ENCODE data around the gene BCL6.
"Not testable (repeated sequence)": the region's sequence is repeated elsewhere in the genome, so short reads cannot be mapped to it uniquely, and the experiment has no call there.

Gene BCL6

DNA sequence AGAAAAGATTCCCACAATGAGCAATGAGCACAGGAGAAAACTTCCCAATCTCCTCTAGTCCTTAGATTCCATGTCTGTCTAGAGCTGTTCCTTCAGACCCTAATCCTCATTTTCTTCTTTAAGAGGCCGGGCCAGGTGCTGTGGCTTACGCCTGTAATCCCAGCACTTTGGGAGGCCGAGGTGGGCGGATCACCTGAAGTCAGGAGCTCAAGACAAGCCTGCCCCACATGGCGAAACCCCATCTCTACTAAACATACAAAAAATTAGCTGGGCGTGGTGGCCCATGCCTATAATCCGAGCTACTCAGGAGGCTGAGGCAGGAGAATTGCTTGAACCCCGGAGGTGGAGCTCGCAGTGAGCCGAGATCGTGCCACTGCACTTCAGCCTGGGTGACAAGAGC lies 63.5 kb downstream of the BCL6 start:
- not testable (repeated sequence) for H3K9ac ChIP-seq (ENCODE audit: low read depth, low read length); H3K4me1 ChIP-seq (ENCODE audit: control insufficient read depth, insufficient read depth, low read length); H3K36me3 ChIP-seq (ENCODE audit: insufficient read depth, low read length); H3K9me3 ChIP-seq (replicated peaks; ENCODE audit: low read length); H3K4me3 ChIP-seq (ENCODE audit: low read length); H3K4me2 ChIP-seq (ENCODE audit: low read length)
- H3K27me3 ChIP-seq (ENCODE audit: control insufficient read depth, insufficient read depth, low read length) = peaks cover 23% of the 10 kb centered on the region

DNA sequence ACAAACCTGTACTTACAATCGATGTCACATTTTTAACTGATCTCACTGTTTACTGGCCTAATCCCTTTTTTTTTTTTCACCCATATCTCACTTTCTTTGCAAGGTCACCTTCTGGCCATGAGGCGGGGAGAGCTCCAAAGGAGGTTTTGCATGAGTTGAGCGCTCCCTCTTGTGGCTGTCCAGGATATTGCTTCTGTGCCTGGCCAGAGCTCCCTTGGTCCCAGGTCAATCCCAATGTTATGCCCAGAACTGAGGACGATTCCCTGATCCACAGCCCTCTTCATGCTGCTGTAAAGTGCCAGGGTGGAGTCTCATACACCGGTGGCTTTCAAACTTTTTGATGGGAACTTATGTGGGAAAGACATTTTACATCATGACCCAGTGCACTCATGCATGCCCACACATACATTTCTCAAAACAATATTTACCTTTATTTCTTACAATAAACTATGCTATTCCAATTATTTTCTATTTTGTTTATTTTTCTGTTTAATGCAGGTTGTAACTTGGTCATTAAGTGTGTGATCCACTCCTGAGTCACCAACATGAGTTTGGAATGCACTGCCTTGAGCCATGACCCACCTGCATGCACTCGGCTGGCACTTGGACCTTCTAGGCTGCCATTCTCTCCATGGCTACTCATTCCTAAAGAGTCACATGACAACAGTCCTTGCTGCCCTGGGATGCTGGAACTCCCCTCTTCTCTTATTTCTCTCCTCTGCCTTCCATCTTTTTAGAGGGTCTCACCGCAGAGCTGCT lies 65.5 kb downstream of the BCL6 start:
- Histone ChIP-seq H3K36me3 (ENCODE audit: insufficient read depth, low read length) (no peaks in the 10 kb centered on the region), H3K9ac (ENCODE audit: low read depth, low read length) (no peak overlapping the region), H3K4me1 (ENCODE audit: control insufficient read depth, insufficient read depth, low read length) (no peaks in the 10 kb centered on the region), H3K27me3 (ENCODE audit: control insufficient read depth, insufficient read depth, low read length) (peaks cover 40% of the 10 kb centered on the region), H3K9me3 (replicated peaks; ENCODE audit: low read length) (no peaks in the 10 kb centered on the region), H3K4me2 (ENCODE audit: low read length) (no peak overlapping the region), H3K4me3 (ENCODE audit: low read length) (no peak overlapping the region)

DNA sequence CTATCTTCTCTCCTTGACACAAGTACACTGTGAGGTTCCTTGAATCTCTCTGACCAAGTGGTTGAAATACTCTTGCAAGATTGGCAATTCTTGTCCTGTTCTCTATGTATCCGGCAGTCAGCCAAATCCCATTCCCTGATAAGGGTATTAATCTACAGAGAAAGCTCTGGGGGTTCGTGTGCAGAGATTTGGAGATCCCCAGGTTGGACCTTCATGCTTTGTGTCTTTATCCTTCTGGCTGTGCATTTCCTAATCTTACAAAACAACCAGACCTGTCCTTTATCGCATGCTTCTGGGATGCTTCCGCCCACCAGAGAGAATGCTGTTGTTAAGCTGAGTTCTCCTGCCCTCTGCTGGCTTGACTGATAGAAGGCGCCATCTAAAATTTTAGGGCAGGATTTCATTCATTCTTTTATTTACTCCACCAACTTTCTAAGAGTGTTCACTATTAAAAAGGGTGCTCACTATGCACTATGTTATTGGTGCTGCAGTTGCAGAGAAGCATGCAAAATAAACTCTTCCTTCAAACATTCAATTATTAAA lies 66.5 kb downstream of the BCL6 start:
- Histone ChIP-seq H3K36me3 (ENCODE audit: insufficient read depth, low read length) (no peaks in the 10 kb centered on the region), H3K9ac (ENCODE audit: low read depth, low read length) (no peak overlapping the region), H3K4me2 (ENCODE audit: low read length) (no peak overlapping the region), H3K9me3 (replicated peaks; ENCODE audit: low read length) (no peaks in the 10 kb centered on the region), H3K4me3 (ENCODE audit: low read length) (no peak overlapping the region), H3K4me1 (ENCODE audit: control insufficient read depth, insufficient read depth, low read length) (no peaks in the 10 kb centered on the region), H3K27me3 (ENCODE audit: control insufficient read depth, insufficient read depth, low read length) (peaks cover 44% of the 10 kb centered on the region)

DNA sequence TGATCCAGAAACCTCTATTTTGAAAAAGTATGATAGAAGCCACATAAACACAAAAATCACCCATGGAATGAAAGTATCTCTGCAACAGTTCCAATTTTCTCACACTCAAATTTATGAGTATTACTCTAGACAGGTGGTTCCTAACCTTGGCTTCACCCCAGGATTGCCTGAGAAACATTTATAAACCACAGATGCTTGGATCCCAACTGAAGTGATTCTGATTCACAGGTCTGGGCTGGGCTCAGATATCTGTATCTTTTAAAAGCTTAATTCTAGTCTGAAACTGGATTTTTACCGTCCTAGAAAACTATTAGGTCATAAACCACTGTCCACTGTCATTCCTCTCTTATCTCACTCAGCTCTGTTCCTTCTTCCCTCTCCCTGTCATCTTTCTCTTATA lies 67.7 kb downstream of the BCL6 start:
- no peak overlapping the region for H3K9ac ChIP-seq (ENCODE audit: low read depth, low read length)
- H3K4me1 ChIP-seq (ENCODE audit: control insufficient read depth, insufficient read depth, low read length) = no peaks in the 10 kb centered on the region
- no peak overlapping the region for H3K4me3 ChIP-seq (ENCODE audit: low read length)
- no peak overlapping the region for H3K4me2 ChIP-seq (ENCODE audit: low read length)
- H3K36me3 ChIP-seq (ENCODE audit: insufficient read depth, low read length) = no peaks in the 10 kb centered on the region
- no peaks in the 10 kb centered on the region for H3K9me3 ChIP-seq (replicated peaks; ENCODE audit: low read length)
- H3K27me3 ChIP-seq (ENCODE audit: control insufficient read depth, insufficient read depth, low read length) = peaks cover 51% of the 10 kb centered on the region

DNA sequence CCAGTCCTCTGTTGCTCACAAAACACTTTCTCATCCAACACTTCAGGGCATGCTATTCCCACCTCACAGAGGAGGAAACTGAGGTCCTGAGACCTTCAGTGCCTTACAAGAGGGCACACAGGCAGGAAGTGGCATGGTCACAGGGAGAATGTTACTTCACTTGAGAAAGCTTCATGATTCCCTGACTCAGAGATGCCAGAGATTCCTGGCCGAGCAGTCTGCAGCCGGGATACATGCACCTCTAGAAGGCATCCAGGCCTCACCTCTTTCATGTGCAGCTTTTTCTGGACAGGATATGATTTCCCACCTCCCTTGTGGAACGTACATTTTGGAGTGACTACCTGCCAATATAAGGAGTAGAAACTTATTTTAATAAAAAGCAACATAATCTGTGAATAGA lies 72.3 kb downstream of the BCL6 start:
- Histone ChIP-seq H3K4me1 (ENCODE audit: control insufficient read depth, insufficient read depth, low read length) (no peaks in the 10 kb centered on the region), H3K9ac (ENCODE audit: low read depth, low read length) (no peak overlapping the region), H3K4me2 (ENCODE audit: low read length) (no peak overlapping the region), H3K4me3 (ENCODE audit: low read length) (no peak overlapping the region), H3K9me3 (replicated peaks; ENCODE audit: low read length) (no peaks in the 10 kb centered on the region), H3K27me3 (ENCODE audit: control insufficient read depth, insufficient read depth, low read length) (peaks cover 68% of the 10 kb centered on the region), H3K36me3 (ENCODE audit: insufficient read depth, low read length) (no peaks in the 10 kb centered on the region)

Measured in skeletal muscle satellite cell (primary cell).